ENCODE results near the gene GBE1.

Gene GBE1

DNA sequence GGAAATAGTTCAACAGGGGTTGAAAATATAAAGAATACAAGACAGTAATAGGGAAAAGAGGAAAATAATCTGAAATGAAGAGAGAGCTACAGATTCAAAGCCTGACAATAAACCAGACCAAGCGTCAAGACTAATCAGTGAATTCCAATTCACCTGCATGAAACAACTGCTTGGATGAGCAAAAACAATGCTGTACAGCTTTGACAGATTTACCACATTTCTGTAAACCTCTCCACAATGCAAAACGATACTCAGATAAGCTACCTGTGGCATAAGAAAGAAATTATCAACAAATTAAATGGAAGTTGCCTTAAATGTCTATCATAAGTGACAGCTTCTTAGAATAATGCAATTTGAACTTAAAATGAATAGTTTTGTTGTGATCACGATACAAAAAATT is 65.4 kb downstream of the GBE1 start:
- no peak for DNase-seq

- DNase-seq, result no peak
These were observed 66.1 kb downstream of the GBE1 start for GRCh38 chr3:81695302-81695701.

GRCh38 chr3:81694662-81695061 is 66.8 kb downstream of the GBE1 start:
- no peak for DNase-seq

- no peak for DNase-seq
These were observed 68.7 kb downstream of the GBE1 start for GRCh38 chr3:81692766-81693165.

DNA sequence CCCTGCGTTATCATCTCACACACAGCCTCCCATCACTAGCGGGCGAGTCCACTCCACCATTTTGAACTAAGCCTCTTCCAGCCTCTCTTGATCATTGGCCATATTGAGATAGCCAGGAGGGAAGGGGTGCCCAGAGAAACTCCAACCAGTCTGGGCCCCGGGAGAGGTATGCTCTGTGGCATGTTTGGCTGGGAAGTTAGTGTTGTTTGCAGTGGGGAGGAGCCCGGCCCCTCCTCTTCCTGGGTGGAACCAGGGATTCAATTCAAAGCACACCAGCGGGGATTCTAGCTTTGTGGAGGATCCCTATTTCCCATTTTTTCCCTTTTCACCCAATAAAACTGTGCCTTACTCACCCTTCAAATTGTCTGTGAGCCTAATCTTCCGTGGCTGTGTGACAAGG is 71.8 kb downstream of the GBE1 start:
- DNase-seq, result no peak

DNA sequence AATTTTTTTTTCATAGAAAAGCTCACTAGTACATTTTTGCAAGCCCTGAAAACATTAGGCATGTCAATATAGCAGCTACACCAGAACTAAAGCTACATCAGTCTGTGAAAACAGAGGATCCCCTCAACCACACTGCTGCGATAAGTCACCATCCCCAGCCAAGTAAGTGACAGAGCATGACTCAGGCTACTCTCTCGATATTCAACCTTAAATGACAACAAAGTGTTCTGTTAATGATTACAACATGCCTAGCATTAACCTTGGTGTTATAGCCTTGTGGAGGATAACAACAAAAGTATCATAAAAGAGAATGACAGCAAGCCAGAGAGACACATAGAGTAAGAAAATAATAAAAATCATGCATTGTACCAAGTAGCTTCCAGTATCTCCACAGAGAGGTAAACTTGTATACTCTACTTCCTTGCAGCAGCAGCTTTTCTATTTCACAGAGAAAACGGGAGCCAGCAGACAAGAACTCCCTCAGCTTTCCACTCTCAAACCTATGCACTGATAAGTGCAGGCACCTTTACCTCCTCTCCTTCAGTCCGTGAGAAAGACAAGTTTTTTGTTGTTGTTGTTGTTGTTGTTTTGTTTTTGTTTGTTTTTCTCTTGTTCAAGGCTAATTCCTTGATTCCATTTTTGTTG is 76.6 kb downstream of the GBE1 start:
- no peak for DNase-seq

DNA sequence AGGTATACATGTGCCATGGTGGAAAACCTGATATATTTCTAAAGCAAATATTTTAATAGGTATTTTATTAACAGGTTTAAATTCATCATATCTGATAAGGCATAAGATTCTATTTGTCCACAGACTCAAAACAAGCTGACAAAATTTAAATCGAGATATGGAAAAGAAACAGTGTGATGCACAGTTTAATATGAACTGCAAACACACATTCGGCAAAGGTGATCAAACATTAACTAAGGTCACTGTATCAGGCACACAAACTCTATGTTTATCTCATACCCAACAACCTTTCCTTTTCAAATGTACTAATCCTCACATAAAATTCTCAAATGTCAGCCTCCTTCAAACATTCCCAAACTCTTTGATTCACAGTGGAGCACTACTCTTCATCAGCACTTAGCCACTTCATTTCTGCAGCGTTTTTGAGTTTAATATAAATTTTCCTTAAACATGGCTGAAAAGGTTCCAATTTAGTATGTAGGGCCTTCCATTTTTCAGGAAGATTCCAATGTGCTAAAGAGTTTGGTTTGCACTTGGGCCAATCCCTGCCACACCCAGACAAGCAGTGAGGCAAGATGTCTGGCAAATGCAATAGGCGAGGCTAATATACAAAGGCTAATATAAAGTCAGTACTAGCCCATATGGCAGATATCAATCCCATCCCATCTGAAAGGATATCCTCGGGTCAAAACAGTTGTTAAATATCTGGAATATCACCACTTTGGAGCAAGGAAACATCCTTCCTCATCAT is 84.6 kb downstream of the GBE1 start:
- DNase-seq, result no peak

DNA sequence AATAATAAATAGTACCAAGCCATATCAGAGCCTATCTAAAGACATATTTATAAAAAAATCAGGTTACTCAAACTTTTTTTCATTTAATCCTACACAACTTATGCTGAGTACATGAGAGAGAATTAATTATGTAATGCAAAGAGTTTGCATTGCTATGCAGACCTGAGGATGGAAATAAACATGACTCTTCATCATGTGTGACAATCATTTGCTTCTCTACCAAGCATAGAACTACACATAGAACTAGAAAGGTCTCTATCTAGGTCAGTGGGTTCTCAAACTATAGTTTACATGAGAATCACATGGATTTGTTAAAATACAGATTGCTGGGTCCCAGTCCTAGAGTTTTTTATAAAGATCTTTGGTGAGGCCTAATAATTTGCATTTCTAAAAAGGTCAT is 86.8 kb downstream of the GBE1 start:
- no peak for DNase-seq

DNA sequence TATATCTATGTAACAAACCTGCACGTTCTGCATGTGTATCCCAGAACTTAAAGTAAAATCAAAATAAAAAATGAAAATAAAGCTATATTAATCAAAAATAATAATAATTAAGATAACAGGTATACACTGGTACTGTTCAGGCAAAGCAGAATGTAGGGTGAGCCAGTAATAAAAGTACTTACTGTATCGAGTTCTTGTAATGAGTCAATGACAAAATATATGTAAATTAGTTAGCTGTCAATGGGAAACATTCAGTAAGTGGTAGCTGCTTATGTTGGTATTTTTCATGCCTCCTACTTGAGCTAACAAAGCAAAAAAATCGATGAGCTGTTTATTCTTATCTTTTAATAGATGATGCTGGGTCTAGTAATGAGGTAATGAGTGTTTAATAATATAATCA is 93.2 kb downstream of the GBE1 start:
- no peak for DNase-seq

DNA sequence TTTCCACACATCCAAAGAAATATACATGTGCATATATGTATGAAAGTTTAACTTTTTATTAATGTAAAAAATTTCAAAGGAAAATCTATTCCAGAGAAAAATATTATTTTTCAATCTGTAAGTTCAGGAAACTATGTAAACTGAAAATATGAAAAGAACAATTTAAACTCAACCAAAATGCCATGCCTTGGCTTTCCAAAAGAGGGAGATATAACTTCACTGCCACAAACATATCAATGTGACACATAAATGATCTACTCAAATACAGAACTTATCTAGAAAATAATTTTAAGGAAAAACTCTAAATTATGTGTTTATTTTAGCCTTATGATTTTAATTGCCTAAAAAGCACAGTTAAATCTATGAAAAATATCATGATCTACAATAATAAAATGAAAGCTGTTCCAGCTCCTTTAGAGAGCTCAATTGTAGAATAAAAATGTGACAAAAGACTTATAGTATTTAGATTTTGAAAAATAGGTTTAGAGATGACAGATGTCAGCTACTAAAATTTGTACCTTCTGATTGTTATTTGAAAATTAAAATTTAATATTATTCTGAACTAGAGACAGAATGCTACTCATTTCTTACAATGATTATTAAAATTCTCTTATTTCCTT is 94.8 kb downstream of the GBE1 start:
- DNase-seq, result no peak

DNA sequence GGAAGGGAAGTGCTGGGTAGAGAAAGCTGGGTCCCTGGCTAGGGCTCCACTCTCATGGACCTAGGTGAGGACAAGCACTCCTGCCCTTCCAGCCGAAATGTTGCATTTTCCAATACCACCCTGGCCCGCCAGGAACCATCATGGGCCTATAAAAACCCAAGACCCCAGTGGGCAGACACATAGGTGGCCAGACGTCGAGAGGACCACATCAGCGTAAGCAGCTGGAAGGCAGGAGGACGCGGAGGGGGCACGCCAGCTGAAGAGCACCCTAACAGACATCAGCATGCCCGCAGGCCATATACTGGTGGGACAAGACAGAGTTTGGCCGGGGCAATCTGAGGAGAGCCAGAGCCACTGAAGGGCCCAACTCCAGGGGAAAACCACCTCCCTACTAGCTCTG is 98.3 kb downstream of the GBE1 start:
- no peak for DNase-seq

DNA sequence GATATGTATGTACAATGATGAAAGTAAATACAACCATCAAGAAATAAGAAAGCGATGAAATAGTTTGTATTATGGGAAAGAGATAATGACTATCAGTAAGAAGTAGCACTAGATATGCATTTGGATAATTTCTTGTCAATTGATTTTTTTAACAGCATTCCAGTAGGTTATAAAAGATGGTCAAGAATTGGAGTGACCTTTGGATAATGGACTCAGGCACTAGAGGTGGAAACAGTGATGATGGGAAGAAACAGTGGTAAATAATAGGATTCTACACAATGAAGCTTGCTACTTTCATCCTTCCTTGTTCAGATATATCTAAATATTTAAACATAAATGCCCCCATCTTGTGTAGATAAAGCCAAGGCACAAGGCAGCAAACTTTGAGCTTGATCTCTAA is 101.4 kb downstream of the GBE1 start:
- DNase-seq, result no peak

GRCh38 chr3:81658322-81658997 is 103.0 kb downstream of the GBE1 start:
- no peak for DNase-seq

DNA sequence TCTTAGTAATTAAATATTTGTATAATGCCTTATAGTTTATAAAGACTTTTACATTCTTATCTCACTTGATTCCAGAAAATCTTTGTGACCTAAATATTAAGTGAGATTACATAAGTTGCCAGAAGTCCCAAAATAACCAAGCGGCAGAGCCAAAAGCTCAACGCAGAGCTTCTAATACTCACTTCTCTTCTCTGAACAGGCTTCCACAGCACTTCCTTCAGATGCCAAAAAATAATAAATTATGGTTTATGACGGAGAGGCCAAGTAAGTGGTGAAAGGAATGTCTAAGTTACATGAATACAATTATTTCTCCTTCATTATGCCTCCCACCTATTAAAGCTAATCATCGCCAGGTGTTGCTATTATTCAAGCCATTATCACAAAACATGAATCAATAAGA is 110.3 kb downstream of the GBE1 start:
- no peak for DNase-seq

GRCh38 chr3:81650187-81650586 is 111.3 kb downstream of the GBE1 start:
- DNase-seq, result no peak

DNA sequence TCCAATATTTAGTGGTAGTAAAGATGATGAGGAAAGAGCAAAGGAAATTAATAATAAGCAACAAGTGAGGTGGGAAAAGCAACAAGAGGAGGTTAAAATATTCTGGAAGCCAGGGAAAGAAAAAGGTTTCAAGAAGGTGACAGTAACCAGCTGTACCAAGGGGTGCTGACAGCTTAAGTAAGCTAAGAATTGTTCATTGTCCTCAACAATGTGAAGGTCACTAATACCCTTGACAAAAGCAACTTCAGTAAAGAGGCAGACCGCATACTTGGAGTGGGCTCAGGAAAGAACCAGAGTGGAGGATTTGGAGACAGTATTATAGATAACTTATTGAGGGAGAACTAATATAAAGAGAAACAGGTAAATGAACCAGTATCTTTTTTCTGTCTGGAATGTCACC is 116.2 kb downstream of the GBE1 start:
- no peak for DNase-seq

DNA sequence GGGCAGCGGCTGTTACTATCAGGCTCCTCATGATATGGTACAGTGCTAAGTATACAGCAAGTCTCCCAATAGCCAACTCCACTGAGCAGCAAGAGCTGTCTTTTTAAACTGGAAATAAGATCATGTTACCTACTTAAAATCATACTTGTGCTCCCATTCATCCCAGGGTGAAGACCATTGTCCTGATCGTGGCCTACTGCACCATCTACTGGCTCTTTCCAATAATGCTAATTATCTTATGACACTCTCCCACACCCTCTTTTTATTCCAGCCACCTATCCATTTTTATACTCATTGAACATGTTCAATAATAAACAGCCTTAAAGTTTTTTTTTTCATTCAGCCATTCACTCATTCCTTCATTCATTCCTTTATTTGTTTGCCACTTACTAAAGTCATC is 117.7 kb downstream of the GBE1 start:
- DNase-seq, result no peak

DNA sequence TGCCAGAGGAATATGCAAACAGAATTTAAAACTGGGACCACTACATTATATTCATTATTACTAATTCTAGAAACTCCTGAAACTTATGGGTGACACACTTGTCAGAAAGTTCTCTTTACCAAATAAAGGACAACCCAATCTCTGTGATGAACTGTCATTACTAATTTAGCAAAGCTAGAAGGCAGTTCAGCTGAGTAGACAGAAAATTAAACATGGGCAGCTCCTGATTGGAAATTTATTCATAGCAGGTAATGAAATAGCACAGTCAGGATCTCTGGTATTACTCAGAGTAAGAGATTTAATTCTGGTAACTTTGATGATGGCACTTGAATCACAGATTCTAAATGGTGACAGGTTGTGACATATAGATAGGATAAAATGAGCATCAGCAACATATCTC is 123.0 kb downstream of the GBE1 start:
- no peak for DNase-seq

- no peak for DNase-seq
These were observed 128.8 kb downstream of the GBE1 start for GRCh38 chr3:81632659-81633058.

- no peak for DNase-seq
These were observed 136.7 kb downstream of the GBE1 start for GRCh38 chr3:81624756-81625155.

- DNase-seq, result no peak
These were observed 139.1 kb downstream of the GBE1 start for GRCh38 chr3:81622395-81622794.

- DNase-seq, result no peak
These were observed 140.2 kb downstream of the GBE1 start for GRCh38 chr3:81621277-81621676.

GRCh38 chr3:81620849-81621248 is 140.6 kb downstream of the GBE1 start:
- DNase-seq, result no peak

DNA sequence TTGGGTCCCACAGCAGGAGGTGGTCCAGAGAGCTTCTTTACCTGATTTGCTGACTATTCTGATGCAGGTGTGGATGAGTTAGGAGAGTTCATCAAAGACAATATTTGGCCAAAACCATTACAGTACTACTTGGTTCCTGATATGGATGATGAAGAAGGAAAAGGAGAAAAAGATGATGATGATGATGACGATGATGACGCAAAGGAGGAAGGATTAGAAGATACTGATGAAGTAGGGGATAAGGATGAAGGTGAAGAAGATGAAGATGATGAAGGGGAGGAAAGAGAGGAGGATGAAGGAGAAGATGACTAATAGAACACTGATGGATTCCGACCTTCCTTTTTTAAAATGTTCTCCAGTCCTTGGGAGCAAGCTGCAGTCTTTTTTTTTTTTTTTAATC is 148.7 kb downstream of the GBE1 start:
- DNase-seq, result no peak
